ENCODE measurements around the gene DPYD.

Gene DPYD

GRCh38 chr1:97120806-97121205 is 800.0 kb downstream of the DPYD start:
- no peak for DNase-seq

GRCh38 chr1:97119260-97120158 is 801.3 kb downstream of the DPYD start:
- DNase-seq = no peak

- DNase-seq = no peak
Measured at GRCh38 chr1:97114842-97115241, 806.0 kb downstream of the DPYD start.

GRCh38 chr1:97112442-97112841 is 808.4 kb downstream of the DPYD start:
- DNase-seq = no peak

GRCh38 chr1:97108179-97108578 is 812.7 kb downstream of the DPYD start:
- DNase-seq = no peak

- no peak for DNase-seq
Measured at GRCh38 chr1:97105531-97105930, 815.3 kb downstream of the DPYD start.

GRCh38 chr1:97101509-97101908 is 819.3 kb downstream of the DPYD start:
- DNase-seq = no peak

- DNase-seq = no peak
Measured at GRCh38 chr1:97097404-97097925, 823.4 kb downstream of the DPYD start.

- no peak for DNase-seq
Measured at GRCh38 chr1:97095764-97096163, 825.1 kb downstream of the DPYD start.

- no peak for DNase-seq
Measured at GRCh38 chr1:97094247-97094972, 826.4 kb downstream of the DPYD start.

- no peak for DNase-seq
Measured at GRCh38 chr1:97093741-97094140, 827.1 kb downstream of the DPYD start.

- no peak for DNase-seq
Measured at GRCh38 chr1:97092824-97093223, 828.0 kb downstream of the DPYD start.

- no peak for DNase-seq
Measured at GRCh38 chr1:97091679-97092078, 829.2 kb downstream of the DPYD start.

- no peak for DNase-seq
Measured at GRCh38 chr1:97091263-97091662, 829.6 kb downstream of the DPYD start.

- no peak for DNase-seq
Measured at GRCh38 chr1:97090725-97091124, 830.1 kb downstream of the DPYD start.

GRCh38 chr1:97089173-97089572 is 831.7 kb downstream of the DPYD start:
- DNase-seq = no peak

- DNase-seq = no peak
Measured at GRCh38 chr1:97088391-97088790, 832.4 kb downstream of the DPYD start.

- no peak for DNase-seq
Measured at GRCh38 chr1:97084546-97084945, 836.3 kb downstream of the DPYD start.

GRCh38 chr1:97082160-97082848 is 838.5 kb downstream of the DPYD start:
- no peak for DNase-seq

GRCh38 chr1:97078872-97079271 is 842.0 kb downstream of the DPYD start:
- DNase-seq = no peak

GRCh38 chr1:97077221-97077620 is 843.6 kb downstream of the DPYD start:
- no peak for DNase-seq

- no peak for DNase-seq
Measured at GRCh38 chr1:97074771-97075170, 846.1 kb downstream of the DPYD start.

- DNase-seq = no peak
Measured at GRCh38 chr1:97073936-97074335, 846.9 kb downstream of the DPYD start.

Measured in activated CD4-positive, alpha-beta T cell treated with anti-CD3 and anti-CD28 coated beads for 4 hours (primary cell).